H1 (cell line): ENCODE results near the gene ANXA6. TPM values are rescaled to one million over a fixed set of nuclear protein-coding genes. Genes with fewer than 3 reads are reported as not detected.

Source experiments
- CTCF ChIA-PET: fragments of 300-600 bp; sonication (Branson Sonifier 250); formaldehyde crosslinking; loops from one replicate; lab custom pipeline; 2021; ENCODE audit not compliant: partially characterized antibody; lab: Charles Lee
- POLR2A ChIA-PET: fragments of 300-600 bp; sonication (Branson Sonifier 250); formaldehyde crosslinking; loops from one replicate; lab custom pipeline; 2021; ENCODE audit warnings: inconsistent platforms; ENCODE audit not compliant: partially characterized antibody; lab: Charles Lee
- DNase-seq, 2 experiments: peaks; one replicate each; pipeline versions ENCODE4 v3.0.0 to v3.0.0-alpha.2; 2010 to 2022; ENCODE audit warnings: low spot score in 2 of 2, low read depth in 1 of 2, mixed read lengths in 1 of 2
- FAIRE-seq: peaks from 2 replicates; lab custom pipeline; 2011; peaks lifted over from hg19 to GRCh38; lab: Jason Lieb, UNC
- H2AFZ ChIP-seq: 2 replicates; pipeline ENCODE4 v1.8.1; 2012; ENCODE audit warnings: low read length, inconsistent platforms
- H2AK5ac ChIP-seq: 2 replicates; pipeline ENCODE4 v1.6.1; 2013; ENCODE audit warnings: low read depth, low read length
- H2BK120ac ChIP-seq: replicated peaks from 2 replicates; pipeline ENCODE3; 2013; ENCODE audit warnings: low read depth, low read length, inconsistent platforms
- H2BK12ac ChIP-seq: 2 replicates; pipeline ENCODE4 v1.6.1; 2013; ENCODE audit warnings: low read depth, low read length
- H2BK15ac ChIP-seq: 2 replicates; pipeline ENCODE4 v1.6.1; 2013; ENCODE audit warnings: low read length
- H2BK20ac ChIP-seq: 2 replicates; pipeline ENCODE4 v1.6.1; 2013; ENCODE audit warnings: low read length
- H2BK5ac ChIP-seq: 2 replicates; pipeline ENCODE4 v1.6.1; 2013; ENCODE audit warnings: low read depth, low read length
- H3K14ac ChIP-seq: 2 replicates; pipeline ENCODE4 v1.6.1; 2013; ENCODE audit warnings: inconsistent platforms; ENCODE audit not compliant: insufficient read length
- H3K18ac ChIP-seq: 2 replicates; pipeline ENCODE4 v1.6.1; 2013; ENCODE audit warnings: low read length; ENCODE audit errors: extremely low read depth
- H3K23ac ChIP-seq: 2 replicates; pipeline ENCODE4 v1.6.1; 2013; ENCODE audit warnings: inconsistent platforms; ENCODE audit not compliant: insufficient read length
- H3K23me2 ChIP-seq: 2 replicates; pipeline ENCODE4 v1.6.1; 2013; ENCODE audit warnings: low read depth, low read length
- H3K27ac ChIP-seq: 2 replicates; pipeline ENCODE4 v1.6.1; 2011; ENCODE audit warnings: low read depth, low read length, inconsistent platforms
- H3K27me3 ChIP-seq, 4 experiments: replicated peaks in 1 of 4; 1 replicate in 1 of 4; 2 replicates in 3 of 4; pipeline versions ENCODE4 v1.6.1 to v1.8.1; 2011 to 2013; ENCODE audit warnings: low read length in 3 of 4, mild to moderate bottlenecking in 3 of 4, inconsistent platforms in 2 of 4, mixed read lengths in 2 of 4, moderate library complexity in 1 of 4; ENCODE audit not compliant: control insufficient read depth in 3 of 4, insufficient read depth in 3 of 4; ENCODE audit errors: extremely low read depth in 1 of 4
- H3K36me3 ChIP-seq, 4 experiments: 2 replicates each; pipeline versions ENCODE4 v1.6.1 to v1.8.1; 2011 to 2013; ENCODE audit warnings: mild to moderate bottlenecking in 4 of 4, low read length in 3 of 4, moderate library complexity in 2 of 4, control low read depth in 1 of 4, inconsistent platforms in 1 of 4; ENCODE audit not compliant: insufficient read depth in 4 of 4, control insufficient read depth in 2 of 4
- H3K4ac ChIP-seq: replicated peaks from 2 replicates; pipeline ENCODE3; 2013; ENCODE audit warnings: low read length, low read depth, mixed read lengths, inconsistent platforms; ENCODE audit not compliant: insufficient read length
- H3K4me1 ChIP-seq, 4 experiments: replicated peaks in 1 of 4; 1 replicate in 1 of 4; 2 replicates in 3 of 4; pipeline versions ENCODE4 v1.6.1 to v1.8.1; 2011 to 2013; ENCODE audit warnings: low read length in 3 of 4, inconsistent platforms in 2 of 4, mixed read lengths in 1 of 4; ENCODE audit not compliant: insufficient read depth in 4 of 4, control insufficient read depth in 3 of 4
- H3K4me2 ChIP-seq, 2 experiments: 2 replicates each; pipeline versions ENCODE4 v1.6.1 to v1.8.1; 2011 to 2013; ENCODE audit warnings: low read depth in 2 of 2, low read length in 2 of 2, control low read depth in 1 of 2, inconsistent platforms in 1 of 2, mild to moderate bottlenecking in 1 of 2; ENCODE audit not compliant: insufficient read depth in 1 of 2
- H3K4me3 ChIP-seq, 4 experiments: fragments of 200-600, 300-600 bp in 1 of 4; sonication (generic), shearing (Covaris generic), sonication (Bioruptor Twin) in 1 of 4; 2 replicates each; pipeline versions ENCODE4 v1.5.1 to v1.8.1; 2011 to 2016; ENCODE audit warnings: low read length in 4 of 4, low read depth in 3 of 4, control low read depth in 2 of 4, inconsistent platforms in 2 of 4, mild to moderate bottlenecking in 2 of 4, mixed read lengths in 1 of 4, moderate library complexity in 1 of 4; ENCODE audit not compliant: insufficient read depth in 2 of 4; ENCODE audit errors: extremely low read depth in 1 of 4
- H3K56ac ChIP-seq: replicated peaks from 2 replicates; pipeline ENCODE3; 2013; ENCODE audit warnings: low read depth, mild to moderate bottlenecking, mixed read lengths, low read length, inconsistent platforms; ENCODE audit not compliant: insufficient read length
- H3K79me1 ChIP-seq: 2 replicates; pipeline ENCODE4 v1.6.1; 2013; ENCODE audit warnings: low read depth, low read length, control low read depth
- H3K79me2 ChIP-seq, 2 experiments: 2 replicates each; pipeline versions ENCODE4 v1.6.1 to v1.8.1; 2012 to 2013; ENCODE audit warnings: low read length in 2 of 2, mild to moderate bottlenecking in 2 of 2, inconsistent platforms in 1 of 2; ENCODE audit not compliant: insufficient read depth in 2 of 2, control insufficient read depth in 1 of 2
- H3K9ac ChIP-seq, 4 experiments: replicated peaks in 1 of 4; 1 replicate in 1 of 4; 2 replicates in 3 of 4; pipeline versions ENCODE4 v1.6.1 to v1.8.1; 2011 to 2013; ENCODE audit warnings: low read depth in 3 of 4, low read length in 3 of 4, control low read depth in 2 of 4, mild to moderate bottlenecking in 2 of 4, moderate library complexity in 2 of 4, inconsistent platforms in 1 of 4; ENCODE audit errors: extremely low read depth in 1 of 4
- H3K9me3 ChIP-seq, 2 experiments: 2 replicates each; pipeline versions ENCODE4 v1.6.1 to v1.8.1; 2012 to 2013; ENCODE audit warnings: mild to moderate bottlenecking in 2 of 2, moderate library complexity in 2 of 2, control low read depth in 1 of 2, inconsistent platforms in 1 of 2, low read depth in 1 of 2, low read length in 1 of 2, mixed read lengths in 1 of 2; ENCODE audit not compliant: insufficient read depth in 2 of 2
- H4K20me1 ChIP-seq, 2 experiments: replicated peaks in 1 of 2; 2 replicates each; pipeline versions ENCODE3 to v1.8.1; 2011 to 2013; ENCODE audit warnings: inconsistent platforms in 2 of 2, low read length in 2 of 2, mild to moderate bottlenecking in 1 of 2; ENCODE audit not compliant: insufficient read depth in 2 of 2, control insufficient read depth in 1 of 2
- H4K5ac ChIP-seq: 2 replicates; pipeline ENCODE4 v1.6.1; 2013; ENCODE audit warnings: low read length, low read depth, mixed read lengths, inconsistent platforms; ENCODE audit not compliant: insufficient read length
- H4K8ac ChIP-seq: 2 replicates; pipeline ENCODE4 v1.8.0; 2013; ENCODE audit warnings: mild to moderate bottlenecking, moderate library complexity, low read length, inconsistent platforms; ENCODE audit not compliant: insufficient read depth; ENCODE audit errors: extremely low read depth
- H4K91ac ChIP-seq: replicated peaks from 2 replicates; pipeline ENCODE3; 2013; ENCODE audit warnings: low read length, mixed read lengths, inconsistent platforms; ENCODE audit not compliant: insufficient read length
- CREB1 ChIP-seq: IDR thresholded peaks from 2 replicates; pipeline ENCODE4 v1.6.1; 2012; ENCODE audit warnings: inconsistent platforms
- POLR2A ChIP-seq, 2 experiments: IDR thresholded peaks; 1 replicate in 1 of 2; 2 replicates in 1 of 2; pipeline ENCODE4 v1.6.1; 2011; ENCODE audit warnings: low read depth in 2 of 2, low read length in 2 of 2, mild to moderate bottlenecking in 2 of 2; ENCODE audit errors: control extremely low read depth in 1 of 2
- RFX5 ChIP-seq: IDR thresholded peaks from 2 replicates; pipeline ENCODE4 v1.6.1; 2011; ENCODE audit warnings: low read depth, low read length, improper control_type of control experiment, borderline replicate concordance
- RNF2 ChIP-seq: fragments of 200-900, 300-1000 bp; sonication (generic); IDR thresholded peaks from 2 replicates; pipeline ENCODE4 v1.7.1; 2016; ENCODE audit warnings: borderline replicate concordance, low read depth, mild to moderate bottlenecking, antibody characterized with exemption, low read length; ENCODE audit not compliant: poor library complexity, severe bottlenecking; ENCODE audit errors: missing control alignments
- SAP30 ChIP-seq: fragments of 300-600 bp; sonication (generic); IDR thresholded peaks from 2 replicates; pipeline ENCODE4 v1.7.1; 2012; ENCODE audit warnings: low read length, moderate library complexity, mild to moderate bottlenecking, inconsistent platforms; ENCODE audit not compliant: insufficient read depth, insufficient replicate concordance
- SIRT6 ChIP-seq: IDR thresholded peaks from one replicate; pipeline ENCODE4 v1.7.1; 2012; ENCODE audit warnings: low read length, inconsistent platforms
- SIX5 ChIP-seq: IDR thresholded peaks from 2 replicates; pipeline ENCODE4 v1.6.1; 2011; ENCODE audit warnings: mild to moderate bottlenecking, low read depth, low read length
- SRF ChIP-seq: IDR thresholded peaks from 2 replicates; pipeline ENCODE4 v1.6.1; 2011; ENCODE audit warnings: mild to moderate bottlenecking, low read depth, low read length, moderate library complexity
- TAF1 ChIP-seq: IDR thresholded peaks from 2 replicates; pipeline ENCODE4 v1.6.1; 2011; ENCODE audit warnings: mild to moderate bottlenecking, low read depth, low read length
- TCF12 ChIP-seq: IDR thresholded peaks from 2 replicates; pipeline ENCODE4 v1.6.1; 2011; ENCODE audit warnings: low read depth, mild to moderate bottlenecking, low read length
- YY1 ChIP-seq: IDR thresholded peaks from 2 replicates; pipeline ENCODE4 v1.6.1; 2011; ENCODE audit warnings: low read depth, mild to moderate bottlenecking, low read length
- WGBS, 2 experiments: shearing (Covaris generic) in 1 of 2; methylation state at CpG; one replicate each; pipeline versions ENCODE4 v1.1.6 to v1.1.7; 2013 to 2015; ENCODE audit warnings: low lambda C conversion rate in 2 of 2, mixed read lengths in 2 of 2, inconsistent platforms in 1 of 2, low coverage in 1 of 2, missing lambda C conversion rate in 1 of 2; ENCODE audit not compliant: insufficient replicate concordance in 2 of 2, insufficient coverage in 1 of 2, insufficient read length in 1 of 2; ENCODE audit errors: extremely low coverage in 1 of 2, missing lambda C conversion rate in 1 of 2; 5-methylcytosine and 5-hydroxymethylcytosine counted together
- polyA plus RNA-seq, 7 experiments: library from polyadenylated mRNA; depleted of rRNA in 3 of 7; stranded (reverse) in 5 of 7; unstranded in 2 of 7; fragments of >200 nt in 5 of 7; fragments of 200-250 nt in 2 of 7; gene quantifications; 1 replicate in 5 of 7; 2 replicates in 1 of 7; 4 replicates in 1 of 7; pipeline versions ENCODE4 v1.2.1 to v1.2.3, GENCODE V29; 2011 to 2013; ENCODE audit warnings: missing spikeins in 2 of 7, mixed read lengths in 2 of 7
- total RNA-seq: library from RNA; stranded (reverse); fragmentation: NEBNext Ultra II Directional; extraction: Animal tissue kit (Norgen Biotek cat#: 25700); gene quantifications from 2 replicates; pipeline ENCODE4 v1.2.1, GENCODE V29; 2021
- TF ChIP-seq, protein P1 (sequence below): IDR thresholded peaks from 2 replicates; pipeline ENCODE4 v1.6.1; 2012; ENCODE audit warnings: inconsistent platforms

Gene ANXA6
- total and polyA plus RNA-seq, 2 of the 8 experiments (the other 6 are each of a cell fraction or from before 2014, with no cell fraction given): 61.3 to 78.6 TPM

DNA sequence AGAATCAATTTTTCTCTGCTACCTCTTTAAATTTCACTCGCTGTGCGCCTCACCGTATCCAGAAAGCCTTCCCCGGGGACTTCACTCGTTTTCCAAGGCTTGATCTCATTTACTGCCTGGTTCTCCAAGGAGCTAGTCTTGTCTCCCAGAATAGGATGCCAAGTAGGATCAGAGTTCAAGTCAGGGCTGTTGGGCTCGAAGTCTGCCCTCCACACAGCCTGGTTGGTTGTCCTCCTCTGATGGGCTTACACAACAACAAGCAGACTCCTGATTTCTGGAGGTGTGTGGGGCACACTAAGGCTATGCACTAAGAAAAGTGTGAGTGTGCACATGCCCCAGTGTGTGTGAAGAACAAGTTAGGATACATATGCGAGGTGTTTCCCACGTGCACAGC lies 62.7 kb downstream of the ANXA6 start:
- Histone ChIP-seq H4K91ac (no peak overlapping the region), H3K27me3 (no peaks in the 10 kb centered on the region), H2BK120ac (no peak overlapping the region), H2AFZ (no peak overlapping the region), H2AK5ac (no peak overlapping the region), H2BK5ac (no peak overlapping the region), H3K4me1 (peaks cover 1 to 20% (median 11%) of the 10 kb centered on the region in 4 experiments; a peak in 4 of 7 replicates), H3K36me3 (no peaks in the 10 kb centered on the region), H3K14ac (no peak overlapping the region), H2BK20ac (no peak overlapping the region), H2BK15ac (no peak overlapping the region), H3K4me3 (no peak overlapping the region), H3K23me2 (no peaks in the 10 kb centered on the region), H2BK12ac (no peak overlapping the region), H3K18ac (no peak overlapping the region), H3K27ac (no peak overlapping the region), H3K9me3 (no peaks in the 10 kb centered on the region), H3K56ac (no peak overlapping the region), H3K4ac (no peak overlapping the region), H4K8ac (no peak overlapping the region), H3K9ac (no peak overlapping the region), H3K79me2 (no peaks in the 10 kb centered on the region), H4K5ac (no peak overlapping the region), H3K4me2 (no peak overlapping the region), H4K20me1 (no peaks in the 10 kb centered on the region), H3K79me1 (no peaks in the 10 kb centered on the region), H3K23ac (no peak overlapping the region)
- no peak for FAIRE-seq
- ChIA-PET POLR2A (interaction anchor here (1.0 to 2.5 kb wide), 3 partner anchors 8 to 13 kb away, joined by 3 to 6 read pairs (median 3); no protein-coding TSS in a partner anchor), CTCF (interaction anchor here (1.3 to 8.0 kb wide), 5 partner anchors 12 to 46 kb away, joined by 5 to 96 read pairs (median 35); no protein-coding TSS in a partner anchor)
- WGBS, 2 experiments: 91% methylated on average over 8 of the region's 8 CpGs; no CpG with 5 or more reads in 1 of the 2 experiments
- DNase-seq: no peak
- no peak for TF ChIP-seq RFX5
- no peak for TF ChIP-seq SIRT6
- TF ChIP-seq, protein P1, sequence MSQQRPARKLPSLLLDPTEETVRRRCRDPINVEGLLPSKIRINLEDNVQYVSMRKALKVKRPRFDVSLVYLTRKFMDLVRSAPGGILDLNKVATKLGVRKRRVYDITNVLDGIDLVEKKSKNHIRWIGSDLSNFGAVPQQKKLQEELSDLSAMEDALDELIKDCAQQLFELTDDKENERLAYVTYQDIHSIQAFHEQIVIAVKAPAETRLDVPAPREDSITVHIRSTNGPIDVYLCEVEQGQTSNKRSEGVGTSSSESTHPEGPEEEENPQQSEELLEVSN: no peak
- TF ChIP-seq SAP30: no peak
- TF ChIP-seq SIX5: no peak
- no peak for TF ChIP-seq CREB1
- no peak for TF ChIP-seq TCF12
- no peak for TF ChIP-seq SRF
- no peak for TF ChIP-seq YY1
- no peak for TF ChIP-seq POLR2A (IDR thresholded peaks at IDR 0.05; ENCODE audit: control extremely low read depth in 1 of 2, low read depth in 2 of 2, low read length in 2 of 2)
- no peak for TF ChIP-seq RNF2
- TF ChIP-seq TAF1: no peak
